Testis (tissue), 3 donors: ENCODE measurements around the gene ARHGEF7. TPM values are rescaled to one million over a fixed set of nuclear protein-coding genes. Genes with fewer than 3 reads are reported as not detected.

Experiments
- DNase-seq: peaks from one replicate; pipeline ENCODE4 v3.0.0-alpha.2; 2019
- H3K27ac ChIP-seq, 2 donors: fragments of 200-600 bp; sonication (generic); one replicate each; pipeline ENCODE4 v1.5.1; 2019
- H3K27me3 ChIP-seq: fragments of 200-600 bp; sonication (generic); one replicate; pipeline ENCODE4 v1.5.1; 2019
- H3K36me3 ChIP-seq: fragments of 200-600 bp; sonication (generic); one replicate; pipeline ENCODE4 v1.5.1; 2017; ENCODE audit warnings: low read depth; ENCODE audit errors: missing control alignments
- H3K4me1 ChIP-seq: fragments of 200-600 bp; sonication (generic); one replicate; pipeline ENCODE4 v1.5.1; 2019
- H3K4me3 ChIP-seq, 2 donors: fragments of 200-600 bp; sonication (generic); one replicate each; pipeline ENCODE4 v1.5.1; 2017 to 2019
- H3K9me3 ChIP-seq: fragments of 200-600 bp; sonication (generic); one replicate; pipeline ENCODE4 v1.5.1; 2017
- CTCF ChIP-seq, 3 experiments: fragments of 450-650 bp in 2 of 3; fragments of 200-600 bp in 1 of 3; sonication (generic) in 1 of 3; IDR thresholded peaks; one replicate each; pipeline ENCODE4 v1.5.1; 2016 to 2019; ENCODE audit warnings: antibody characterized with exemption in 3 of 3, mild to moderate bottlenecking in 2 of 3, moderate library complexity in 1 of 3
- POLR2A ChIP-seq: fragments of 450-650 bp; IDR thresholded peaks from one replicate; pipeline ENCODE4 v1.6.1; 2017; ENCODE audit warnings: antibody characterized with exemption, mild to moderate bottlenecking, moderate library complexity
- WGBS, 2 donors: methylation state at CpG; one replicate each; pipeline ENCODE4 v1.1.5; 2018; 5-methylcytosine and 5-hydroxymethylcytosine counted together
- intact Hi-C: fragments of 100-400 bp; cut with DNase I; formaldehyde crosslinking; loops from one replicate; pipeline ENCODE4 v1.15.1; 2023; ENCODE audit warnings: low total_unique reads
- polyA plus RNA-seq: library from polyadenylated mRNA; stranded (reverse); fragments of 350-450 nt; fragmentation: Illumina TruSeq; extraction: RNeasy Lipid Tissue Mini Kit (QIAGEN cat#74804); gene quantifications from one replicate; pipeline ENCODE4 v1.2.3, GENCODE V29; 2014; ENCODE audit warnings: low read depth, low replicate concordance; ENCODE audit not compliant: insufficient read depth
- total RNA-seq, 2 donors: library from RNA; depleted of rRNA; stranded (reverse); fragments of >200 nt; gene quantifications; one replicate each; pipeline ENCODE4 v1.2.3, GENCODE V29; 2016

The ARHGEF7 gene
- total and polyA plus RNA-seq, 3 donors from 2014 or later: 73.6 to 136 (median 118) TPM

GRCh38 chr13:111296417-111296816 lies 181.3 kb downstream of the ARHGEF7 start:
- H3K36me3 ChIP-seq: no peaks in the 10 kb centered on the region
- TF ChIP-seq CTCF (IDR thresholded peaks at IDR 0.05) (no peak), POLR2A (no peak)
- DNase-seq: no peak

GRCh38 chr13:111298214-111298975 lies 183.3 kb downstream of the ARHGEF7 start:
- no peaks in the 10 kb centered on the region for H3K27me3 ChIP-seq
- WGBS, 2 donors: 91 to 92% methylated on average over 13 of the region's 13 CpGs
- H3K9me3 ChIP-seq: no peaks in the 10 kb centered on the region
- DNase-seq: no peak
- intact Hi-C loops: no loop called here
- H3K4me1 ChIP-seq: no peaks in the 10 kb centered on the region
- no peak overlapping the region for H3K27ac ChIP-seq
- H3K4me3 ChIP-seq: no peak overlapping the region
- no peak for TF ChIP-seq CTCF (IDR thresholded peaks at IDR 0.05)
- no peak for TF ChIP-seq POLR2A
- no peaks in the 10 kb centered on the region for H3K36me3 ChIP-seq

More at GRCh38 chr13:111296417-111296816, 181.3 kb downstream of the ARHGEF7 start:
- Histone ChIP-seq H3K4me3 (no peak overlapping the region), H3K4me1 (no peaks in the 10 kb centered on the region), H3K27ac (no peak overlapping the region), H3K9me3 (no peaks in the 10 kb centered on the region), H3K27me3 (no peaks in the 10 kb centered on the region)
- intact Hi-C loops: no loop called here
- WGBS, 2 donors: 82 to 88% methylated on average over 6 of the region's 6 CpGs

- 96% methylated on average over 22 of the region's 22 CpGs for WGBS, 2 donors
- TF ChIP-seq CTCF (IDR thresholded peaks at IDR 0.05): no peak
- TF ChIP-seq POLR2A: no peak
- no peak for DNase-seq
- Histone ChIP-seq H3K36me3 (no peaks in the 10 kb centered on the region), H3K9me3 (no peaks in the 10 kb centered on the region), H3K4me3 (no peak overlapping the region), H3K27ac (no peak overlapping the region), H3K4me1 (no peaks in the 10 kb centered on the region), H3K27me3 (no peaks in the 10 kb centered on the region)
- intact Hi-C loops: no loop called here
Observed at GRCh38 chr13:111302045-111302726, 187.1 kb downstream of the ARHGEF7 start.

- Histone ChIP-seq H3K4me3 (no peak overlapping the region), H3K4me1 (no peaks in the 10 kb centered on the region), H3K27me3 (no peaks in the 10 kb centered on the region), H3K27ac (no peak overlapping the region), H3K9me3 (no peaks in the 10 kb centered on the region), H3K36me3 (no peaks in the 10 kb centered on the region)
- TF ChIP-seq CTCF (IDR thresholded peaks at IDR 0.05) (no peak), POLR2A (no peak)
- WGBS, 2 donors: 95 to 96% methylated on average over 11 of the region's 11 CpGs
- no peak for DNase-seq
- intact Hi-C loops: no loop called here
Observed at GRCh38 chr13:111303559-111303958, 188.4 kb downstream of the ARHGEF7 start.
